Choroid plexus epithelial cell (primary cell): ENCODE data around the gene FLNC.

Experiments used
- DNase-seq: peaks from one replicate; pipeline ENCODE4 v3.0.0-alpha.2; 2010; ENCODE audit warnings: low read depth
- H3K4me3 ChIP-seq: 2 replicates; pipeline ENCODE4 v1.5.1; 2011; ENCODE audit warnings: low read depth, mild to moderate bottlenecking, control low read depth, low read length, moderate library complexity
- CTCF ChIP-seq: conservative IDR thresholded peaks from 2 replicates; pipeline ENCODE4 v1.5.1; 2011; ENCODE audit warnings: low read depth, mild to moderate bottlenecking, control low read depth, inconsistent platforms, low read length, moderate library complexity

The FLNC gene

GRCh38 chr7:128840326-128841170, 10.3 kb downstream of the FLNC start:
- TF ChIP-seq CTCF, result no peak
- H3K4me3 ChIP-seq, result no peak overlapping the region
- no peak for DNase-seq

- DNase-seq, result no peak
- H3K4me3 ChIP-seq, result no peak overlapping the region
These were observed 11.0 kb downstream of the FLNC start for GRCh38 chr7:128841171-128841690.

GRCh38 chr7:128841921-128842673, 11.9 kb downstream of the FLNC start:
- peak; percentile 35 for DNase-seq
- H3K4me3 ChIP-seq, result no peak overlapping the region
- peak; percentile 80 for TF ChIP-seq CTCF

More at GRCh38 chr7:128841171-128841690, 11.0 kb downstream of the FLNC start:
- TF ChIP-seq CTCF, result no peak

- no peak for TF ChIP-seq CTCF
- DNase-seq, result no peak
These were observed 12.8 kb downstream of the FLNC start for GRCh38 chr7:128842674-128843641.

GRCh38 chr7:128843938-128844621, 13.9 kb downstream of the FLNC start:
- TF ChIP-seq CTCF, result no peak
- no peak for DNase-seq
- no peak overlapping the region for H3K4me3 ChIP-seq

More at GRCh38 chr7:128842674-128843641, 12.8 kb downstream of the FLNC start:
- no peak overlapping the region for H3K4me3 ChIP-seq

- no peak for TF ChIP-seq CTCF
- DNase-seq, result no peak
- H3K4me3 ChIP-seq, result no peak overlapping the region
These were observed 14.6 kb downstream of the FLNC start for GRCh38 chr7:128844777-128845311.
